GM10266 (cell line): ENCODE measurements around the gene DLEC1.
"Not testable (repeated sequence)": the region's sequence is repeated elsewhere in the genome, so short reads cannot be mapped to it uniquely, and the experiment has no call there.

ENCODE experiments used
- DNase-seq: peaks from one replicate; pipeline ENCODE4 v3.0.0; 2012; ENCODE audit errors: extremely low spot score
- TF ChIP-seq, protein P1 (sequence below): IDR thresholded peaks from 2 replicates; pipeline ENCODE4 v1.5.1; 2012; ENCODE audit warnings: mild to moderate bottlenecking, low read depth; ENCODE audit not compliant: control insufficient read depth, insufficient read depth; ENCODE audit errors: missing control alignments

The DLEC1 gene

GRCh38 chr3:38085311-38085942 is 46.4 kb downstream of the DLEC1 start:
- TF ChIP-seq, protein P1, sequence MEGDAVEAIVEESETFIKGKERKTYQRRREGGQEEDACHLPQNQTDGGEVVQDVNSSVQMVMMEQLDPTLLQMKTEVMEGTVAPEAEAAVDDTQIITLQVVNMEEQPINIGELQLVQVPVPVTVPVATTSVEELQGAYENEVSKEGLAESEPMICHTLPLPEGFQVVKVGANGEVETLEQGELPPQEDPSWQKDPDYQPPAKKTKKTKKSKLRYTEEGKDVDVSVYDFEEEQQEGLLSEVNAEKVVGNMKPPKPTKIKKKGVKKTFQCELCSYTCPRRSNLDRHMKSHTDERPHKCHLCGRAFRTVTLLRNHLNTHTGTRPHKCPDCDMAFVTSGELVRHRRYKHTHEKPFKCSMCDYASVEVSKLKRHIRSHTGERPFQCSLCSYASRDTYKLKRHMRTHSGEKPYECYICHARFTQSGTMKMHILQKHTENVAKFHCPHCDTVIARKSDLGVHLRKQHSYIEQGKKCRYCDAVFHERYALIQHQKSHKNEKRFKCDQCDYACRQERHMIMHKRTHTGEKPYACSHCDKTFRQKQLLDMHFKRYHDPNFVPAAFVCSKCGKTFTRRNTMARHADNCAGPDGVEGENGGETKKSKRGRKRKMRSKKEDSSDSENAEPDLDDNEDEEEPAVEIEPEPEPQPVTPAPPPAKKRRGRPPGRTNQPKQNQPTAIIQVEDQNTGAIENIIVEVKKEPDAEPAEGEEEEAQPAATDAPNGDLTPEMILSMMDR = no peak
- DNase-seq = no peak

- TF ChIP-seq, protein P1 = no peak
- no peak for DNase-seq
These were observed 46.9 kb downstream of the DLEC1 start for GRCh38 chr3:38085943-38086324.

- DNase-seq = no peak
These were observed 47.5 kb downstream of the DLEC1 start for GRCh38 chr3:38086496-38086895.

DNA sequence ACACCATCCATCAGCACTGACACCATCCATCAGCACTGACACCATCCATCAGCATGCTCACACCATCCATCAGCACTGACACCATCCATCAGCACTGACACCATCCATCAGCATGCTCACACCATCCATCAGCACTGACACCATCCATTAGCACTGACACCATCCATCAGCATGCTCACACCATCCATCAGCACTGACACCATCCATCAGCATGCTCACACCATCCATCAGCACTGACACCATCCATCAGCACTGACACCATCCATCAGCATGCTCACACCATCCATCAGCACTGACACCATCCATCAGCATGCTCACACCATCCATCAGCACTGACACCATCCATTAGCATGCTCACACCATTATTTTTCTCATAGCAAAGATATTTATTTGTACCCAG is 48.3 kb downstream of the DLEC1 start:
- DNase-seq = not testable (repeated sequence)

More at GRCh38 chr3:38086496-38086895, 47.5 kb downstream of the DLEC1 start:
- TF ChIP-seq, protein P1 = no peak

DNA sequence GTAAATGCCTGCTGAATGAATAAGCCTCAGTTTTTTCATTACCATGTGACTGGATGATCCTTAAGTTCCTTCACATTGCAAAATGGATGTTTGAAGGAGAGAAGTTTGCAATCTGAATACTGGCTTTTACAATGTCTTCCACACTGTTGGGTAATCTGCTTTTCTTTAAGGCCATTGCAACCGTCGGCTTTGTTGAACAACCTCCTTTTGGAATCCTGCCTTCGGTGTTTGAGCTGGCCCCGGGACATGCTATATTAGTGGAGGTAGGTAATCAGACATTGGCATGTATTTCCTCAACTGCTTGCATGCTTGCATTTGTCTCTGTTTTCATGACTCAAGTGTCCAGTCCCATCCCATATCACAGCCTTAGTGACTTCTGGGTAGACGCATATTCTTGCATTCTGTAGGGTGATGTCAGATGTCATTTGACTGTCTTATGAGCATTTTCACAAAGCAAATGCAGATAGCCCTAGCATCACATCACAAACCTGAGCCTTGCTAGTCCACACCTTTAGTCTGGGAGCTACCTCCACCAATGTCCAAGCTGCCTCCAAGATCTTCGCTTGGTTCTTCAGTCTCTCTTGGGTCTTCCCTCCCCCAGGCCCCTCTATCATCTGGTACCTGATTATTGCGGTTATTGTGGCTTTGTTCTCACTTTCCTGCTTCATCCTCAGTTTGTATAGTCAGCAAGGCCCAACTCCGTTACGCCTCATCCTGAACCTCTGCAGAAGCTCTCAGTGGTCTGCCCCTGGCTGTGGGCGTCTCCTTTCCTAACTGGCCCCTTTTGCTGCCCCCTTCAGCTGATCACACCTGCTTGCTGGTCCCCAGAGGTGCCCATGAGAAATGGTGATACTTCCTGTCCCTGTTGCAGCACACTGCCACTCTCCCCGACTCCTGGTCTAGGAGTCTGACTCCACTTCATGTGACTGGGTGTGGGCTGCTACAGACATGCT is 49.4 kb downstream of the DLEC1 start:
- TF ChIP-seq, protein P1 = no peak
- DNase-seq = no peak

GRCh38 chr3:38089163-38089562 is 50.2 kb downstream of the DLEC1 start:
- no peak for DNase-seq
- TF ChIP-seq, protein P1 = no peak

- no peak for DNase-seq
- TF ChIP-seq, protein P1 = no peak
These were observed 51.4 kb downstream of the DLEC1 start for GRCh38 chr3:38090453-38090852.
